ENCODE results near the gene MAST4. TPM values are rescaled to one million over a fixed set of nuclear protein-coding genes. Genes with fewer than 3 reads are reported as not detected.

The MAST4 gene
- total RNA-seq, 1 experiment from 2014 or later = 26.5 TPM

GRCh38 chr5:66620711-66621110 is 24.5 kb downstream of the MAST4 start:
- Mint-ChIP-seq H3K27me3 (ENCODE audit: insufficient read depth, unreplicated experiment) (no peaks in the 10 kb centered on the region), H3K27ac (ENCODE audit: low read depth, unreplicated experiment) (no peak overlapping the region), H3K9me3 (ENCODE audit: unreplicated experiment) (no peaks in the 10 kb centered on the region), H3K36me3 (ENCODE audit: insufficient read depth, unreplicated experiment) (no peaks in the 10 kb centered on the region), H3K4me3 (ENCODE audit: unreplicated experiment) (no peak overlapping the region), H3K4me1 (ENCODE audit: insufficient read depth, unreplicated experiment) (no peaks in the 10 kb centered on the region)
- intact Hi-C loops (cut with micrococcal nuclease) = loop anchor here (5.0 kb wide), 1 partner anchor 258 kb away; no protein-coding TSS in a partner anchor
- CTCF ChIA-PET = interaction anchor here (0.7 kb wide), 1 partner anchor 315 kb away, joined by 3 read pairs; no protein-coding TSS in a partner anchor
- no TSS peak for BruUV-seq (replicated peaks)
- POLR2A ChIA-PET = interaction anchor here (0.7 kb wide), 1 partner anchor 24 kb away, joined by 3 read pairs; no protein-coding TSS in a partner anchor
- no peak for DNase-seq (ENCODE audit: unreplicated experiment)
- TF ChIP-seq CTCF (IDR thresholded peaks at IDR 0.05; ENCODE audit: unreplicated experiment) = no peak

GRCh38 chr5:66621146-66621545 is 25.0 kb downstream of the MAST4 start:
- no peak overlapping the region for H3K27ac Mint-ChIP-seq (ENCODE audit: low read depth, unreplicated experiment)
- no peaks in the 10 kb centered on the region for H3K27me3 Mint-ChIP-seq (ENCODE audit: insufficient read depth, unreplicated experiment)
- H3K4me3 Mint-ChIP-seq (ENCODE audit: unreplicated experiment) = no peak overlapping the region
- H3K9me3 Mint-ChIP-seq (ENCODE audit: unreplicated experiment) = no peaks in the 10 kb centered on the region
- CTCF ChIA-PET = no interaction called here
- intact Hi-C loops (cut with micrococcal nuclease) = loop anchor here (5.0 kb wide), 1 partner anchor 259 kb away; no protein-coding TSS in a partner anchor
- TF ChIP-seq CTCF (IDR thresholded peaks at IDR 0.05; ENCODE audit: unreplicated experiment) = no peak
- no peak for DNase-seq (ENCODE audit: unreplicated experiment)
- no peaks in the 10 kb centered on the region for H3K36me3 Mint-ChIP-seq (ENCODE audit: insufficient read depth, unreplicated experiment)
- no TSS peak for BruUV-seq (replicated peaks)
- POLR2A ChIA-PET = interaction anchor here (0.7 kb wide), 1 partner anchor 23 kb away, joined by 3 read pairs; no protein-coding TSS in a partner anchor
- H3K4me1 Mint-ChIP-seq (ENCODE audit: insufficient read depth, unreplicated experiment) = no peaks in the 10 kb centered on the region

GRCh38 chr5:66621736-66622135 is 25.5 kb downstream of the MAST4 start:
- peaks cover 6% of the 10 kb centered on the region for H3K27me3 Mint-ChIP-seq (ENCODE audit: insufficient read depth, unreplicated experiment)
- no peak overlapping the region for H3K4me3 Mint-ChIP-seq (ENCODE audit: unreplicated experiment)
- no peak for DNase-seq (ENCODE audit: unreplicated experiment)
- no peak for TF ChIP-seq CTCF (IDR thresholded peaks at IDR 0.05; ENCODE audit: unreplicated experiment)
- no TSS peak for BruUV-seq (replicated peaks)
- CTCF ChIA-PET = no interaction called here
- H3K36me3 Mint-ChIP-seq (ENCODE audit: insufficient read depth, unreplicated experiment) = no peaks in the 10 kb centered on the region
- H3K4me1 Mint-ChIP-seq (ENCODE audit: insufficient read depth, unreplicated experiment) = no peaks in the 10 kb centered on the region
- intact Hi-C loops (cut with micrococcal nuclease) = loop anchor here (5.0 kb wide), 1 partner anchor 259 kb away; no protein-coding TSS in a partner anchor
- H3K27ac Mint-ChIP-seq (ENCODE audit: low read depth, unreplicated experiment) = no peak overlapping the region
- POLR2A ChIA-PET = no interaction called here
- H3K9me3 Mint-ChIP-seq (ENCODE audit: unreplicated experiment) = no peaks in the 10 kb centered on the region

GRCh38 chr5:66628561-66628960 is 32.4 kb downstream of the MAST4 start:
- POLR2A ChIA-PET = interaction anchor here (1.0 kb wide), 1 partner anchor 11 kb away, joined by 3 read pairs; no protein-coding TSS in a partner anchor
- Mint-ChIP-seq H3K4me3 (ENCODE audit: unreplicated experiment) (no peak overlapping the region), H3K27ac (ENCODE audit: low read depth, unreplicated experiment) (no peak overlapping the region), H3K4me1 (ENCODE audit: insufficient read depth, unreplicated experiment) (no peaks in the 10 kb centered on the region), H3K9me3 (ENCODE audit: unreplicated experiment) (no peaks in the 10 kb centered on the region), H3K27me3 (ENCODE audit: insufficient read depth, unreplicated experiment) (peaks cover 15% of the 10 kb centered on the region), H3K36me3 (ENCODE audit: insufficient read depth, unreplicated experiment) (no peaks in the 10 kb centered on the region)
- DNase-seq (ENCODE audit: unreplicated experiment) = no peak
- CTCF ChIA-PET = interaction anchor here (0.6 to 0.8 kb wide), 4 partner anchors 10 to 449 kb away, joined by 3 to 6 read pairs (median 3); no protein-coding TSS in a partner anchor
- no TSS peak for BruUV-seq (replicated peaks)
- intact Hi-C loops (cut with micrococcal nuclease) = no loop called here
- no peak for TF ChIP-seq CTCF (IDR thresholded peaks at IDR 0.05; ENCODE audit: unreplicated experiment)
